SKM-1 (cell line): ENCODE measurements around the gene NR0B2.
"Not testable (repeated sequence)": the region's sequence is repeated elsewhere in the genome, so short reads cannot be mapped to it uniquely, and the experiment has no call there.

ENCODE experiments used
- DNase-seq: peaks from one replicate; lab custom pipeline; 2025; ENCODE audit not compliant: unreplicated experiment; lab: John Stamatoyannopoulos, UW

The NR0B2 gene

GRCh38 chr1:26913754-26914619 lies at the start of gene NR0B2:
NR0B2 (minus strand) TSS chr1:26913975; CDS start chr1:26913940, 35 bp downstream.
- no peak for DNase-seq

- no peak for DNase-seq
These were observed 48.1 kb upstream of the NR0B2 start for GRCh38 chr1:26961826-26962225.

GRCh38 chr1:26960625-26960966 lies 46.8 kb upstream of the NR0B2 start:
- DNase-seq, result no peak

- DNase-seq, result no peak
These were observed 46.2 kb upstream of the NR0B2 start, which contains the start of gene KDF1 for GRCh38 chr1:26959722-26960624. KDF1 (minus strand) TSS chr1:26960468; CDS start chr1:26952380, 8,088 bp downstream.

GRCh38 chr1:26959270-26959669 lies 45.5 kb upstream of the NR0B2 start:
- DNase-seq, result no peak

- no peak for DNase-seq
These were observed 43.5 kb upstream of the NR0B2 start for GRCh38 chr1:26957306-26957705.

- no peak for DNase-seq
These were observed 42.5 kb upstream of the NR0B2 start for GRCh38 chr1:26956321-26956720.

GRCh38 chr1:26953374-26953773 lies 39.6 kb upstream of the NR0B2 start:
- DNase-seq, result no peak

GRCh38 chr1:26951821-26952497 lies 38.2 kb upstream of the NR0B2 start:
- DNase-seq, result no peak

GRCh38 chr1:26951216-26951615 lies 37.4 kb upstream of the NR0B2 start:
- DNase-seq, result no peak

- no peak for DNase-seq
These were observed 36.8 kb upstream of the NR0B2 start for GRCh38 chr1:26950602-26951001.

GRCh38 chr1:26949926-26950319 lies 36.1 kb upstream of the NR0B2 start:
- no peak for DNase-seq

GRCh38 chr1:26949266-26949925 lies 35.6 kb upstream of the NR0B2 start:
- no peak for DNase-seq

- not testable (repeated sequence) for DNase-seq
These were observed 34.9 kb upstream of the NR0B2 start for GRCh38 chr1:26948725-26949057.

- DNase-seq, result no peak
These were observed 32.5 kb upstream of the NR0B2 start for GRCh38 chr1:26946270-26946669.

GRCh38 chr1:26945728-26946127 lies 32.0 kb upstream of the NR0B2 start:
- no peak for DNase-seq

GRCh38 chr1:26945138-26945537 lies 31.4 kb upstream of the NR0B2 start:
- no peak for DNase-seq

- no peak for DNase-seq
These were observed 28.9 kb upstream of the NR0B2 start for GRCh38 chr1:26942656-26943055.

GRCh38 chr1:26941311-26941710 lies 27.5 kb upstream of the NR0B2 start:
- DNase-seq, result no peak

GRCh38 chr1:26938659-26939025 lies 24.9 kb upstream of the NR0B2 start:
- no peak for DNase-seq
